ENCODE data around the gene SYT2.
"Not testable (repeated sequence)": the region's sequence is repeated elsewhere in the genome, so short reads cannot be mapped to it uniquely, and the experiment has no call there.

Gene SYT2

DNA sequence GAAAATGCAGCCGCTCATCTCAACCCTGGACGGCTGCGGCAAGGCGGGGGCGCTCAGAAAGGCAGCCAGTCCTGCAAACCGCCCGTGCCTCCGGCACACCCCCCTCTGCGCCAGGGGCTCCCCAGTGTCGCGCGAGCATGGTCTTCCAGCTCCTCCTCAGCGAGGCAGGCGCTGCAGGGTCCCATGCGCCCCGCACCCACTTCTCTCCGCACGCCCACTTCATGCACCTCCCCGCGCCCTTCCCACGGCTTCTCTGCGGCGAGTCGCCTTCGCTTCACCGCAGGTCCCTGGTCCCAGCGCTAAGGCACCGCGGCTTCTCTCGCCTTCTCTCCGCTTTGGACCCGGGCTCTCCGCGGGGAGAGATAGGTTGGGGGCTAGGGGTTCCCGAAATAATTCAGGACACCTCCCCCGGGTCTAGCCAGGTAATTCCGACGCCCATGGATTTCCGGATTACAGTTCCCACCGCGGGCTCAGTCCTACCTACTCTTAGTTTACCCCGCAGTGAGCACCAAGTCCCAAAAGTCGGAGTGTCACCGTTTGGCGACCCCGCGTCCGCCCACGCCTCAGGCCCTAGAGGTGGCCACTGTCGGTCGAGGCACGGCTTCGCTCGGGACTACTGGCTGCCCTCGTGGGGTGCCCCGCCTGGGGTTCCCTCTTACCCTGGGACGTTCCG lies 67.5 kb downstream of the SYT2 start:
- no peak for DNase-seq (ENCODE audit: low read depth)

DNA sequence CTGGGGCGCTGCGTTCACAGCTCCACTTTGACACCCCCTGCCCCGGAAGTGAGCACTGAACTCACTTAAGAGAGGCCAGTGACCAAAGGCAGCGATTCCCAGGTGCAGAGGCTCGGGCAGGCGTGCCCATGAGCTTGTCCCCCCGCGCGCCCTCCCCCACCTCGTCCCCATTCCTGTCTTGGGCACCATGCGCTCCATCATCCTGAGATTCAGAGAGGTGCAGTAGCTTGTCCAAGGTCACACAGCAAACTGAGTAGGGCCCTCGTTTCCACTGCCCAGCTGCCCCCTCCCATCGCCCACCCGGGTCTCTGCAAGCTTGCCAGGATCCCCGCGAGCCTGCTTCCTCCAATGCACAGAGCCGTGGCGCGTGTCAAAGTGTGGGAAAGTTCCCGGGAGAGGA lies 68.0 kb downstream of the SYT2 start:
- DNase-seq (ENCODE audit: low read depth), result no peak

GRCh38 chr1:202639500-202639899 lies 70.8 kb downstream of the SYT2 start:
- no peak for DNase-seq (ENCODE audit: low read depth)

DNA sequence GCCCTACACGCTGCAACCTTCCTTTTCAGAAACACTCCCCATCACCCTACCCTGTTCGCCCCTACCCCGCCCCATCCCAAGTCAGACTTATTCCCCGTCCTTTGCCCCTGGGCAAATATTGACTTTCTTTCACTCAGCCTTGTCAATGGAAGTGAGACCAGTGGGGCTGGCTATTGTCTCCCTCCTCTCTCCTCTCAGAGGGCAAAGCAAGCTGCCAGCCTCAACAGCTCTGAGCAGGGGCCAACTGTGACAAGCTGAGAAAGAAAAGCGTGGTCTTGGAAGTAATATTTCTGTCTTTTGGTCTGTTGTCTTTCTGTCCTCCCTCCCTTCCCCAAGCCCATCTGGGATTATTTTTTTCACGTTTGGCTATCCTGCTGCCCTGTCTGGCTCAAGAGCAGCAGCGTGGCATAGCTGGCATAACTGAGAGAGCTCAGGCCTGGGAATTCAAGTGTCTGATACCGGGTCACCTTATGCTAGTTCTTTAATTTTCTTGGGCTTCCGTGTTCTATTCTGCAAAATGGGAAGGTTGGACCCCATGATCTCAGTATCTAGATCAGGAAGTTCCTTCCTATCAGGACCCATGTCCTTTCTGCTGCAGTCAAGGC lies 71.5 kb downstream of the SYT2 start:
- not testable (repeated sequence) for DNase-seq (ENCODE audit: low read depth)

GRCh38 chr1:202638019-202638700 lies 72.1 kb downstream of the SYT2 start:
- DNase-seq (ENCODE audit: low read depth), result no peak

- DNase-seq (ENCODE audit: low read depth), result not testable (repeated sequence)
These were observed 72.8 kb downstream of the SYT2 start for GRCh38 chr1:202637321-202638018.

DNA sequence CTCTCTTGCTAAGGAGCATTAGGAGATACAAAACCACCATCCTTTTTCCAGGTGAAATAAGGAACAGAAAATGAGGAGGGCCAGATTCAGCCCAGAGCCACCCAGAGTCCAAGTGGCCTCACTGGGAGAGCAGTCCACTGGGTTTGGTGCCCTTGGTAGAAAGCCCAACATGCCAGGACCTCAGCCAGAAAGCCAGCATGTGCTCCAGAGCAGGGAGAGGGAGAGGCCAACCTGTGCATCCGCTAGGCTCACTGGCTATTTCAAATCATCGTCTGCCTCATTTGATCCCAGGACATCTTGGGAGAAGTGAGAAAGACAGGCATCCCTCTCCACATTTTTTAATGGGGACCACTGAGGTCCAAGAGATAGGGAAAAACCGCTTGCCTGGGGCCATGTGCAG lies 74.1 kb downstream of the SYT2 start:
- DNase-seq (ENCODE audit: low read depth), result not testable (repeated sequence)

- no peak for DNase-seq (ENCODE audit: low read depth)
These were observed 78.0 kb downstream of the SYT2 start for GRCh38 chr1:202632241-202632640.

DNA sequence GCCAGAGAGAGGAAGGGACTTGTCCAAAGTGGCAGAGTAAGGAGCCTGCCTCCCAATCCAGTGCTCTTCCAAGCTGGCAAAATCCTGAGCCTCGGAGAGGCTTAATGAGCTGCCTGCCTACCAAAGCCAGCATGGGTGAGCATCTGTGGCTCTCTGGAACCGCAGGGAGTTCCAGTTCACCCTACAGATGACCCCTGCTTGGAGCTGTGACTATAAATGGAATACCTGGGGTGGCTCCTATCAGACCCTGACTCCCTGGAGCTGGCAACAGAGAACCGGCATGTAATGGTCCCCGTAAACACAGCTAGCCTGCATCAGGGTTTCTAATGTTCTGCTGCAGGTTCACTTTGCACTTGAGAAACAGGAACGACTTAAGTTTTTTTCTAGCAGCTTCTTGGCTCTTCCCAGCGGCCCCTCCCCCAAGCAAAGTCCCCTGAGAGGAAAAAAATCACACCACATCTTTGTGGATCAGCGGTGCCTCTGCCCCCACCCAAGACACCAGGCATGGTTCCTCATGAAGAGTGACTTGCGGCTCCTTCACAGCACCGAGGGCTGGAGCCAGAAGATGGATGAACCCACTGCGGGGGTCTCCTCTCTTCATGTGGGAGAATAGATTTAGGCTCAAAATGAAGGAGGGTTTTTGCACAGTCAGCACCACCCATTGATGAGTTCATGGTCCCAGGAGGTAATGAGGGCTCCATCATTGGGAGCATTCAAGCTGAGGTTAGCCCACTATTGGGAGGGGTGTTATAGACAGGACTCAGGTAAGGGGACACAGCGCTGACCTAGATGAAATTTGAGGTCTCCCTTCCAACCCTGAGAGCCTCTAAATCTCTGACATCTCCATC lies 79.0 kb downstream of the SYT2 start:
- DNase-seq (ENCODE audit: low read depth), result no peak

GRCh38 chr1:202630541-202630940 lies 79.7 kb downstream of the SYT2 start:
- no peak for DNase-seq (ENCODE audit: low read depth)

- not testable (repeated sequence) for DNase-seq (ENCODE audit: low read depth)
These were observed 80.2 kb downstream of the SYT2 start for GRCh38 chr1:202630096-202630495.

GRCh38 chr1:202629257-202629811 lies 80.9 kb downstream of the SYT2 start:
- DNase-seq (ENCODE audit: low read depth), result not testable (repeated sequence)

DNA sequence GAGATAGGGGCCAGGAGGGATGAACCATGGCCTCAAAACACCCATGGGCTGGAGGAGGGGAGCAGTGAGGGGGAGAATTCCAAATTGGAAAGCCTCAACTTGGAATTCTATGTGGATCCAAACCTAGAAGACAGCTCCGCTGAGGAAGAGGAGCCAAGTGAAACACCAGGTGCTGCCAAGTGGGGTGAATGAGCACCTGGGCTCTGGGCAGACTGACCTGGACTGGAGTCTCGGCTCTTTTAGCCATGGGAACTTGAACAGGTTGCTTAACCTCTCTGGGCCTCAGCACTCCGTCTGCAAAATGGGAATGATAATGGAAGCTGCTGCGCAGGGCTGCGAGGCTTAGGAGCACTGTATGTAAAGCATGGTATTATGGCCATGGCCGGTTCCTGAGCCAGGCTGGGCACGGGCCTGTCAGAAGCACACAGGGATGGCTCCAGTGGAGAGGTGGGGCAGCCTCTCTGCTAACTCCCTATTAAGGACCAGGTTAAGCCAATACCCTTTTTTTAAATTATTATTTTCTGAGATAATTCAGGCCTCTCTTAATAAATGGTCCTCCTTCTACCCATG lies 81.5 kb downstream of the SYT2 start:
- no peak for DNase-seq (ENCODE audit: low read depth)

GRCh38 chr1:202627841-202628565 lies 82.3 kb downstream of the SYT2 start:
- DNase-seq (ENCODE audit: low read depth), result no peak

GRCh38 chr1:202627036-202627435 lies 83.2 kb downstream of the SYT2 start:
- not testable (repeated sequence) for DNase-seq (ENCODE audit: low read depth)

- DNase-seq (ENCODE audit: low read depth), result peak; percentile 13
These were observed 84.6 kb downstream of the SYT2 start for GRCh38 chr1:202625416-202626360.

GRCh38 chr1:202624781-202625108 lies 85.5 kb downstream of the SYT2 start:
- DNase-seq (ENCODE audit: low read depth), result no peak

DNA sequence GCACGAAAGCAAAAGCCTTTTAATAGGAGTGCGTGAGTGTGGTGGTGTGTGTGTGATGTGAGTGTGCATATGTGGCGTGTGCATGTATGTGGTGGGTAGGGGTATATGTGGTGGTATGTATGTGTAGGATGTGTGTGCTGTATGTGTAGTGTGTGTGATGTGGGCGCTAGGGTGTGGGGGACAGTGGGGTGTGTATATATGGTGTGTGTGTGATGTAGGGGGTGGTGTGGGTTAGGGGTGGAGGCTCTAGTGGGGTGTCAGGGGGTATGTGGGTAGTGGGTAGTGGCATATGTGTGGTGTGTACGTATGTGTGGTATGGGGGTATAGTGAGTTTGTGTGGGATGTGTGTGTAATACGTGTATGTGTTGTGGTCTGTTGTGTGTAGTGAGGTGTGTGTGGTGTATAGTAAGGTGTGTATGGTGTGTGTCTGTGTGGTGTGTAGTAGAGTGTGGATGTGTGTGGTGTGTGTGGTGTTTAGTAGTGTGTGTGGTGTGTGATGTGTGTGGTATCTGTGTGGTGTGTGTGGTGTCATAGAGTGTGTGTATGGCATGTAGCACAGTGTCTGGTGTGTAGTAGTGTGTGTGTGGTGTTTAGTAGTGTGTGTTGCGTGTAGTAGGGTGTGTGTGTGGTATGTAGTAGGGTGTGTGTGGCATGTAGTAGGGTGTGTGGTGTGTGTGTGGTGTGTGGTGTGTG lies 86.0 kb downstream of the SYT2 start:
- DNase-seq (ENCODE audit: low read depth), result no peak

DNA sequence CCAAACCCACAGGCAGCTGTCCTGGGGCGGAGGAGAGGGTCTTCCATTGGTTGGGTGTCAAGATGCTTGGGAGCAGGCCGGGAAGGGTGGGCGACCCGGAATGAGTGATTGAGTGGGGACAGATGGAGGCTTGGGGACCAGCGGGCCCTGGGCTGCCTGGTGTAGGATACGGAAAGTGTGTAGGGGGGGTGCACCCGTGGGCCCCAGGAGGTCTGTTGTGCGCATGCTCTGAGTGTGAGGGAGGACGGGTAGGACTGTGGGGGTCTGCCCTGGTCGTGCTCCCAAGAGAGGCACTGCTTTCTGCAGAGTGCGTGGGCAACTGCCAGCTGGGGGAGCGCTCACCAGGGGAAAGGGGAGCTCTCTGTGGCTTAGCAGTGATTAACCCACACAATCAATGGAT lies 86.8 kb downstream of the SYT2 start:
- not testable (repeated sequence) for DNase-seq (ENCODE audit: low read depth)
